HG03135 (cell line): ENCODE data around the gene TCF7L1.
"Not testable (repeated sequence)": the region's sequence is repeated elsewhere in the genome, so short reads cannot be mapped to it uniquely, and the experiment has no call there.

Experiments
- ATAC-seq: cut with Tn5 transposase; IDR thresholded peaks from one replicate; pipeline ENCODE4 v1.9.1; 2021; ENCODE audit warnings: mild to moderate bottlenecking, moderate library complexity; ENCODE audit not compliant: unreplicated experiment

TCF7L1 gene

GRCh38 chr2:85181134-85181631 lies 48.0 kb downstream of the TCF7L1 start:
- ATAC-seq = no peak

- ATAC-seq = no peak
Measured at GRCh38 chr2:85181844-85182456, 48.8 kb downstream of the TCF7L1 start.

GRCh38 chr2:85183076-85183475 lies 49.9 kb downstream of the TCF7L1 start:
- ATAC-seq = no peak

GRCh38 chr2:85183479-85183878 lies 50.3 kb downstream of the TCF7L1 start:
- ATAC-seq = no peak

GRCh38 chr2:85184231-85184630 lies 51.0 kb downstream of the TCF7L1 start:
- ATAC-seq = no peak

GRCh38 chr2:85184990-85185389 lies 51.8 kb downstream of the TCF7L1 start:
- no peak for ATAC-seq

- no peak for ATAC-seq
Measured at GRCh38 chr2:85185431-85185940, 52.3 kb downstream of the TCF7L1 start.

GRCh38 chr2:85187069-85187468 lies 53.9 kb downstream of the TCF7L1 start:
- ATAC-seq = no peak

GRCh38 chr2:85188852-85189251 lies 55.7 kb downstream of the TCF7L1 start:
- ATAC-seq = no peak

- no peak for ATAC-seq
Measured at GRCh38 chr2:85189606-85190270, 56.5 kb downstream of the TCF7L1 start.

GRCh38 chr2:85191157-85191556 lies 58.0 kb downstream of the TCF7L1 start:
- no peak for ATAC-seq

- no peak for ATAC-seq
Measured at GRCh38 chr2:85194780-85195480, 61.7 kb downstream of the TCF7L1 start.

GRCh38 chr2:85195956-85196355 lies 62.8 kb downstream of the TCF7L1 start:
- no peak for ATAC-seq

GRCh38 chr2:85199698-85200097 lies 66.5 kb downstream of the TCF7L1 start:
- ATAC-seq = no peak

- ATAC-seq = no peak
Measured at GRCh38 chr2:85209887-85210286, 76.7 kb downstream of the TCF7L1 start.

- ATAC-seq = no peak
Measured at GRCh38 chr2:85210511-85210910, 77.3 kb downstream of the TCF7L1 start.

- not testable (repeated sequence) for ATAC-seq
Measured at GRCh38 chr2:85211606-85212005, 78.4 kb downstream of the TCF7L1 start.

GRCh38 chr2:85212841-85213240 lies 79.6 kb downstream of the TCF7L1 start:
- no peak for ATAC-seq

- ATAC-seq = no peak
Measured at GRCh38 chr2:85213404-85213803, 80.2 kb downstream of the TCF7L1 start.

GRCh38 chr2:85213901-85214512 lies 80.8 kb downstream of the TCF7L1 start:
- ATAC-seq = no peak

- no peak for ATAC-seq
Measured at GRCh38 chr2:85215081-85215447, 81.9 kb downstream of the TCF7L1 start.
